GM12891 (cell line): ENCODE results near the gene SAYSD1.
"Not testable (repeated sequence)": the region's sequence is repeated elsewhere in the genome, so short reads cannot be mapped to it uniquely, and the experiment has no call there.

Source experiments
- POLR2A ChIP-seq: IDR thresholded peaks from 2 replicates; pipeline ENCODE4 v1.6.1; 2011; ENCODE audit warnings: low read depth, low read length, control low read depth
- POLR2AphosphoS5 ChIP-seq: IDR thresholded peaks from 2 replicates; pipeline ENCODE4 v1.6.1; 2011; ENCODE audit warnings: low read depth, low read length, control low read depth
- POU2F2 ChIP-seq: IDR thresholded peaks from 2 replicates; pipeline ENCODE4 v1.6.1; 2011; ENCODE audit warnings: low read depth, mild to moderate bottlenecking, control low read depth, low read length, moderate library complexity
- SPI1 ChIP-seq: IDR thresholded peaks from 2 replicates; pipeline ENCODE4 v1.6.1; 2011; ENCODE audit warnings: low read depth, low read length, control low read depth
- TAF1 ChIP-seq: IDR thresholded peaks from 2 replicates; pipeline ENCODE4 v1.6.1; 2011; ENCODE audit warnings: low read depth, low read length, control low read depth

GRCh38 chr6:39134761-39135160 lies 19.8 kb upstream of the SAYSD1 start:
- TF ChIP-seq TAF1, POLR2A, POLR2AphosphoS5, SPI1, POU2F2: not testable (repeated sequence)
